Pancreas (tissue), 10 donors: ENCODE measurements around the gene DNAJA3. TPM values are rescaled to one million over a fixed set of nuclear protein-coding genes. Genes with fewer than 3 reads are reported as not detected.
"Not testable (repeated sequence)": the region's sequence is repeated elsewhere in the genome, so short reads cannot be mapped to it uniquely, and the experiment has no call there.

ENCODE experiments used
- ATAC-seq, 4 donors: fragments of 200-7000 bp; cut with Tn5 transposase; one replicate each; pipeline versions ENCODE4 v1.8.0 to v1.9.1; 2020; ENCODE audit warnings: mild to moderate bottlenecking in 4 of 4, moderate library complexity in 4 of 4
- DNase-seq, 6 donors: peaks; one replicate each; pipeline ENCODE4 v3.0.0-alpha.2; 2020
- FAIRE-seq: peaks from 2 replicates; lab custom pipeline; 2012; peaks lifted over from hg19 to GRCh38; lab: Jason Lieb, UNC
- H3K27ac ChIP-seq, 4 donors: fragments of 200-600 bp; sonication (generic); 1 replicate in 3 of 4; 2 replicates in 1 of 4; pipeline versions ENCODE4 v1.5.0 to v1.8.0; 2020
- H3K27me3 ChIP-seq, 4 donors: fragments of 200-600 bp; one replicate each; pipeline ENCODE4 v1.8.0; 2021
- H3K36me3 ChIP-seq, 3 donors: fragments of 200-600 bp; sonication (generic) in 1 of 3; one replicate each; pipeline versions ENCODE4 v1.5.0 to v1.8.0; 2020 to 2021
- H3K4me1 ChIP-seq, 3 donors: fragments of 200-600 bp; one replicate each; pipeline ENCODE4 v1.8.0; 2021
- H3K4me3 ChIP-seq, 4 donors: fragments of 200-600 bp; sonication (generic) in 2 of 4; one replicate each; pipeline versions ENCODE4 v1.5.0 to v1.8.0; 2020 to 2021
- H3K9me3 ChIP-seq, 4 donors: fragments of 200-600 bp; one replicate each; pipeline ENCODE4 v1.8.0; 2021
- WGBS, 2 donors: extraction: QIAGEN DNeasy Blood & Tissue Kit; methylation state at CpG; one replicate each; pipeline ENCODE4 v1.1.7; 2013; 5-methylcytosine and 5-hydroxymethylcytosine counted together
- intact Hi-C, 3 donors: fragments of 100-400 bp; cut with DNase I; formaldehyde crosslinking; loops; one replicate each; pipeline versions ENCODE4 v1.11.1 to v1.14.2; 2022
- polyA plus RNA-seq, 2 donors: library from polyadenylated mRNA; stranded (reverse); fragments of 200-250 nt; gene quantifications; one replicate each; pipeline ENCODE4 v1.2.3, GENCODE V29; 2013
- total RNA-seq, 6 donors: library from RNA; stranded (reverse); fragmentation: NEBNext Ultra II Directional in 4 of 6; extraction: Animal tissue kit (Norgen Biotek cat#: 25700) in 4 of 6; gene quantifications; one replicate each; pipeline versions ENCODE4 v1.2.1 to v1.2.4, GENCODE V29; 2021 to 2023
- TF ChIP-seq, protein P1 (sequence below), 4 donors: fragments of 200-600 bp; sonication (generic) in 3 of 4; IDR thresholded peaks; one replicate each; pipeline versions ENCODE4 v1.5.0 to v1.8.0; 2021; ENCODE audit warnings: antibody characterized with exemption in 4 of 4
- donor health status: healthy with polysubstance abuse.
- donor health status: DM: no; HTN: no; CAD: no; lungs with moderate emphysema.
- donor health status: DM: no; HTN: no; CAD: no.
- donor health status: control.
- donor health status: control.
- donor health status: Bipolar disorder and iron deficiency.
- donor health status: DM: yes; HTN: yes; CAD: no.
- donor health status: DM: no; HTN: no; CAD: no.
- donor health status: DM: no; HTN: no; CAD: no.
- donor health status: DM: yes; HTN: yes; CAD: no.

DNAJA3 gene
- total and polyA plus RNA-seq, 8 donors: 20.3 to 33.7 (median 21.5) TPM

GRCh38 chr16:4391631-4392381 is 33.9 kb upstream of the DNAJA3 start:
- Histone ChIP-seq H3K4me3 (no peak overlapping the region), H3K27ac (no peak overlapping the region), H3K27me3 (no peaks in the 10 kb centered on the region), H3K36me3 (no peaks in the 10 kb centered on the region), H3K4me1 (no peaks in the 10 kb centered on the region), H3K9me3 (no peaks in the 10 kb centered on the region)
- ATAC-seq (no peak), FAIRE-seq (no peak), DNase-seq (peak in 1 of 6 donors; percentile 46)
- TF ChIP-seq, protein P1, sequence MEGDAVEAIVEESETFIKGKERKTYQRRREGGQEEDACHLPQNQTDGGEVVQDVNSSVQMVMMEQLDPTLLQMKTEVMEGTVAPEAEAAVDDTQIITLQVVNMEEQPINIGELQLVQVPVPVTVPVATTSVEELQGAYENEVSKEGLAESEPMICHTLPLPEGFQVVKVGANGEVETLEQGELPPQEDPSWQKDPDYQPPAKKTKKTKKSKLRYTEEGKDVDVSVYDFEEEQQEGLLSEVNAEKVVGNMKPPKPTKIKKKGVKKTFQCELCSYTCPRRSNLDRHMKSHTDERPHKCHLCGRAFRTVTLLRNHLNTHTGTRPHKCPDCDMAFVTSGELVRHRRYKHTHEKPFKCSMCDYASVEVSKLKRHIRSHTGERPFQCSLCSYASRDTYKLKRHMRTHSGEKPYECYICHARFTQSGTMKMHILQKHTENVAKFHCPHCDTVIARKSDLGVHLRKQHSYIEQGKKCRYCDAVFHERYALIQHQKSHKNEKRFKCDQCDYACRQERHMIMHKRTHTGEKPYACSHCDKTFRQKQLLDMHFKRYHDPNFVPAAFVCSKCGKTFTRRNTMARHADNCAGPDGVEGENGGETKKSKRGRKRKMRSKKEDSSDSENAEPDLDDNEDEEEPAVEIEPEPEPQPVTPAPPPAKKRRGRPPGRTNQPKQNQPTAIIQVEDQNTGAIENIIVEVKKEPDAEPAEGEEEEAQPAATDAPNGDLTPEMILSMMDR (IDR thresholded peaks at IDR 0.05): no peak
- WGBS, 2 donors: 88 to 91% methylated on average over 22 of the region's 22 CpGs
- intact Hi-C loops: no loop called here

GRCh38 chr16:4392382-4393239 is 33.1 kb upstream of the DNAJA3 start:
- Histone ChIP-seq H3K9me3 (no peaks in the 10 kb centered on the region), H3K27ac (peak overlapping the region in 2 of 4 donors; percentile 8 to 11), H3K4me1 (no peaks in the 10 kb centered on the region), H3K4me3 (no peak overlapping the region), H3K27me3 (no peaks in the 10 kb centered on the region), H3K36me3 (no peaks in the 10 kb centered on the region)
- WGBS, 2 donors: 69 to 70% methylated on average over 27 of the region's 27 CpGs
- intact Hi-C loops: no loop called here
- no peak for FAIRE-seq
- peak in 3 of 4 donors; percentile 46 to 64 (median 49) for ATAC-seq
- TF ChIP-seq, protein P1 (IDR thresholded peaks at IDR 0.05): no peak
- peak in 2 of 6 donors; percentile 34 to 51 for DNase-seq

GRCh38 chr16:4393240-4393600 is 32.4 kb upstream of the DNAJA3 start:
- no peaks in the 10 kb centered on the region for H3K27me3 ChIP-seq
- no peaks in the 10 kb centered on the region for H3K9me3 ChIP-seq
- 78 to 79% methylated on average over 6 of the region's 6 CpGs for WGBS, 2 donors
- H3K36me3 ChIP-seq: no peaks in the 10 kb centered on the region
- H3K27ac ChIP-seq: peak overlapping the region in 2 of 4 donors; percentile 8 to 11
- intact Hi-C loops: no loop called here
- no peaks in the 10 kb centered on the region for H3K4me1 ChIP-seq
- H3K4me3 ChIP-seq: no peak overlapping the region
- ATAC-seq (peak in 3 of 4 donors; percentile 8 to 26 (median 17)), DNase-seq (peak in 1 of 6 donors; percentile 45), FAIRE-seq (no peak)
- TF ChIP-seq, protein P1 (IDR thresholded peaks at IDR 0.05): no peak

GRCh38 chr16:4393850-4394249 is 31.8 kb upstream of the DNAJA3 start:
- H3K27me3 ChIP-seq, H3K27ac ChIP-seq, ATAC-seq, H3K9me3 ChIP-seq, H3K4me3 ChIP-seq, H3K36me3 ChIP-seq, H3K4me1 ChIP-seq, FAIRE-seq, intact Hi-C loops: not testable (repeated sequence)
- DNase-seq: peak in 1 of 6 donors; percentile 11
- WGBS, 2 donors: 96 to 97% methylated on average over 15 of the region's 15 CpGs

DNA sequence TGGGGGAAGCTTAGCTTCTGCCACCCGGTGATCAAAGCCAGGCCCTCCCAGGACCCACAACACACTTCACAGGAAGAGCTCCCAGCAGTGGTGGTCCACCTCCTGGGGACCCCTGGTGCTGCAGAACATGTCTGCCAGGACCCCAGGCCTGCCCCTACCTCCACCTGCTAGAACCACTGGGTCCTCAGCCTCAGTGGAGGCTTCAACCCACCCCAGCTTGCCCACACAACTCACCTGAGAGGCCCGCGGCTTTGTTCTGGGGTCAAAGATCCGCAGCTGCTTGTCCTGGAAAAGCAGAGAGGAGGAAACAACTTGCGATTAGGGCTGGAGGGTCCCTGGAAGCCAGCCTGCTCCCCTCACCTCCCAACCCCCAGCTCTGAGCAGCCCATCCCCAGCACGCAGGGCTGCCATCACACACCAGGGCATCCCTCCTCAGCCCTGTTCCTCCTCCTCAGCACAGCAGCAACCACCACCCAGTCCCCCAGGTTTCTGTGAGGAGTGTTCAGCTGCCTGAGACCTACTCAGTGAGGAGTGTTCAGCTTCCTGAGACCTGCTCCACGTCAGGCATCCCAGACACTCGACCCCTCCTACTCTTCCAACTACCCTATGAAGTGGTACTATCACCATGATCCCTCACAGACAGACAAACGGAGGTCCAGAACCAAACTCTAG is 30.5 kb upstream of the DNAJA3 start:
- DNase-seq (peak in 2 of 6 donors; percentile 12 to 44), FAIRE-seq (no peak), ATAC-seq (no peak)
- intact Hi-C loops: no loop called here
- Histone ChIP-seq H3K27me3 (no peaks in the 10 kb centered on the region), H3K36me3 (no peaks in the 10 kb centered on the region), H3K4me1 (no peaks in the 10 kb centered on the region), H3K27ac (no peak overlapping the region), H3K4me3 (no peak overlapping the region), H3K9me3 (no peaks in the 10 kb centered on the region)
- TF ChIP-seq, protein P1 (IDR thresholded peaks at IDR 0.05): no peak
- whole genome bisulfite sequencing, 2 donors: 81 to 84% methylated on average over 9 of the region's 9 CpGs
